ENCODE results near the gene WNK3.

- no peak for TF ChIP-seq CTCF (IDR thresholded peaks at IDR 0.05 in 2 of 3, conservative IDR thresholded peaks at IDR 0.05 in 1 of 3; ENCODE audit: insufficient read depth in 2 of 3, low read depth in 1 of 3, low read length in 3 of 3)
- no peak for TF ChIP-seq MLLT1 (IDR thresholded peaks at IDR 0.05)
- TF ChIP-seq SIN3A (IDR thresholded peaks at IDR 0.05; ENCODE audit: borderline replicate concordance in 2 of 2, control insufficient read depth in 1 of 2, low read depth in 2 of 2, low read length in 2 of 2), result no peak
- TF ChIP-seq POLR2A (conservative IDR thresholded peaks at IDR 0.05), result no peak; the same call in 1 of the 2 replicates
- no peak for TF ChIP-seq ELF1 (tag; IDR thresholded peaks at IDR 0.05)
- no peak for TF ChIP-seq HMG20B (CRISPR knock-in tag; IDR thresholded peaks at IDR 0.05)
- no peak for TF ChIP-seq PCBP1 (IDR thresholded peaks at IDR 0.05; ENCODE audit: low read depth, low read length, poor library complexity, severe bottlenecking)
- TF ChIP-seq HDAC1 (IDR thresholded peaks at IDR 0.05), result no peak
- TF ChIP-seq GABPA (tag; conservative IDR thresholded peaks at IDR 0.05; ENCODE audit: low read depth), result no peak; the same call in 1 of the 2 replicates
These were observed 174.8 kb downstream of the WNK3 start, which contains the start of gene FAM120C for GRCh38 chrX:54182864-54183613.
